Endometrium (tissue), 2 donors: Measurements from ENCODE around the gene CGNL1.

ENCODE experiments used
- FAIRE-seq: peaks from 2 replicates; lab custom pipeline; 2012; peaks lifted over from hg19 to GRCh38; lab: Jason Lieb, UNC
- donor health status: control.
- donor health status: control.

The CGNL1 gene

DNA sequence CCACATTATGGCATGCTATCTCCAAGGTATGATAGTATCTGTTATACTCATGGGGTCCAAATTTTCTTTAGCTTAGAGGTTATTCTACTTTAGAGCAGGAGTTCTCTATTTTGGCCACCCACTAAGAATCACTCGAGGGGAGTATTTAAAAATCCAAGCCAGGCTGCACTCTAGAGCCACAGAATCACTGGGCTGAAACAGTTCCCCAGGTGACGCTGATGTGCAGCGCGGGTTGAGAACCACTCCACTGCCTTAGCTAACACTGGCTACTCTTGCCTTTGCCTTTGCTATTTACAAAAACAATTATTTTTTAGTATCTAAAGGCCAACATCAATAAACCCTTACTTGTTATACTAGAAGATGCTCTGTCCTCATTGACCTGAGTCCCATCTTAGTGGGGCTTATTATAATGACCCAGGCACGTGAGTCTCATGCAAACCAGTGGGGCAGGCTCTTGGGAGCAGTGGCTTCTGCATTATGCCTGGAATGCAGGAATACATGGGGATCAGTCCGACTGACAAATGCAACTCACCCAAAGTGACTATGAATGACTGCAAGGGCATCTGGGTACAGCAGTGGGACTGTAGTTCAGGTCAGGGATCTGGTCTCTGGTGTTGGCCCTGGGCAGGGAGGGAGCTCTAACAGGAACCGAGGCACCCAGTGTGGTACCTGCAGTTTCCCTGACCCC lies 21.7 kb upstream of the CGNL1 start:
- FAIRE-seq, result no peak

DNA sequence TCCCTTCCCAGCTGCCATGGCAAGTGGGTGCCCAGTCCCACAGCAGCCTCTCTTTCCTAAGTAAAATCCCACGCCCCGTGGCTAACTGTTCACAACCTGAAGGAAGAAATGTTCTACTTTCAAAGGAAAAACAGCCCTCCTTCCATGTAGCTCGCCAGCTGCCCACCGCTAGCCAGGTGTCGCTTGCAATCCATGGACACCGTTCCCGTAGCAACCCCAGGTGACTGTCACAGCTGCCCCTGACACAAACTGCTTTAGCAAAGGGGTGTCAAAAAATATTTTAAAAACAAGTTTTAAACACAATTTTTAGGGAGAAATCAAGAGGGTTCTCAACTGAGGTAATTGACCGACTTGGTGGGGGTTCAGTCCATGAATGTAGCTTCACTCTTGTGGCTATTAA lies 21.0 kb upstream of the CGNL1 start:
- FAIRE-seq, result no peak

DNA sequence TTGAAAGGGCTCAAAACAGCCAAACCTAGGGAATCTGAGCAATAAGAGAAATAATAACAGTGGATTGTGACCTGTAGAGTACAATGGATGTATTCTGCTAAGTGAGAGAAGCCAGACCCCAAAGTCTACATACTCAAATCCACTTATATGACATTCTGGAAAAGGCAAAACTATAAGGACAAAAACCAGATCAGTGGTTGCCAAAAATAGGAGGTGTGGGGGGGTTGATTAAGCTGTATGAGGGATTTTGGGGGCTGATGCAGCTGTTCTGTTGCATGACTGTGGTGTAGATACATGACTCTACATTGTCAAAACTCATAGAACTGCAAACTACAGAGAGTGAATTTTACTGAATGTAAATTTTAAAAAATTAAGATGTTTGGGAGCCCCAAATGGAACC lies 20.1 kb upstream of the CGNL1 start:
- no peak for FAIRE-seq

DNA sequence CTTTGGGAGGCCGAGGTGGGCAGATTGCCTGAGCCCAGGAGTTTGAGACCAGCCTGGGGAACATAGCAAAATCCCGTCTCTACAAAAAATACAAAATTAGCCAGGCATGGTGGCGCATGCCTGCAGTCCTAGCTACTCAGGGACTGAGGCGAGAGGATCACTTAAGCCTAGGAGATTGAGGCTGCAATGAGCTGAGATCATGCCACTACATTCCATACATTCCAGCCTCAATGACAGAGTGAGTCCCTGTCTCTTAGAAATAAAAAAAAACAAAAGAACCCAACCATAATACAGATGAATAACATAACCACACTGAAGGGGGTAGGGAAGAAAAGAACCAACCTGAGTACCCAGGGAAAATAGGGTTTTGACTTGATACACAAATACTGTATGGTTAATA lies 19.7 kb upstream of the CGNL1 start:
- no peak for FAIRE-seq

DNA sequence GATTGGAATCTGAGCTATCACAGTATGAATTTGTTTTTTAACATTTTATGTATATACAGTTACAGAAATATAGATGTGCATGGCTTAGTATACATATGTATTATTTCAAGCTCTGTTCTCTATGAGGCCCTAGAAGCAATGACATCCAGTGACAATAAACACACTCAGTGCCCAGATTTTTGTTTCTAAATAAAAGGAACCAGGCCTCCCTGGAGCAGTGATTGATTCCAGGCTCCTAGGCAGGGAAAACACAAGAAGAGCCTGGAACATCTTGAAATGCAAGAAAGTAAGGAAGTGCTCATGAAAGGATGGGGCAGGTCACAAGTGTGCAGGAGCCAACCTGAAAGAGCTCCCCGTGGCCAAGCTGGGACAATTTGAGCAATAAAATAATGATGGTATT lies 18.5 kb upstream of the CGNL1 start:
- no peak for FAIRE-seq

DNA sequence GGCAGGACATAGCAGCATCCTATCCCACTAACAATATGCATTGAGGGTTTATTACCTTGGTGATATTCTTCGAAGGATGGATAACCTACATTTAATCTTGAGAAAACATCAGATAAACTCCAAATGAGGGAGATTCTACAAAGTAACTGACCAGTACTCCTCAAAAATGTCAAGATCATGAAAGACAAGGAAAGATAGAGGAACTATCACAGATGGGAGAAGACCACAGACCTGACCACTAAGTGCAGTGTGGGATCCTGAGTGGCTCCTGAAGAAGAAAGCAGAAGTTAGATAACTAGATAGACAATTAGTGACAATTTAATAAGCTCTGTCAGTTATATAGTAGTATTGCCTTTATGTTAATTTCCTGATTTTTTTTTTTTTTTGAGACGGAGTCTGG lies 17.7 kb upstream of the CGNL1 start:
- FAIRE-seq, result no peak

DNA sequence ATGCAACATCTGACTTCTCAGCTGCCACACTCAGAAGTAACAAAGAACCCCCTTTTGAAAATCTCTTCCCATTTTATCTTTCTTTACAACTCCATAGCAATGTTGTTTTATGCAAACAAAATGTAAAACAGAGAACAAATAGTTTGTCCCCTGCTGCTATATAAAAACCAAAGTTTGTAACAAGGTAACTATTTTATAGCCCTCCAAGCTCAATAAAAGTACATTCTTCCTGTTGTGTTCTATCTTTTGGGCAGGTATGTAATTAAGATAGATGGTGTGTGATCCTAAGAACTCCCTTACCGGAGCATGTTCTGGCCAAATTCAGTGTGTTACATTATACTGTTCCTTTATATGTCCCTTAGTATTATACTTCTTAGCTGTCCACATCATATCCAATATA lies 12.6 kb upstream of the CGNL1 start:
- no peak for FAIRE-seq

DNA sequence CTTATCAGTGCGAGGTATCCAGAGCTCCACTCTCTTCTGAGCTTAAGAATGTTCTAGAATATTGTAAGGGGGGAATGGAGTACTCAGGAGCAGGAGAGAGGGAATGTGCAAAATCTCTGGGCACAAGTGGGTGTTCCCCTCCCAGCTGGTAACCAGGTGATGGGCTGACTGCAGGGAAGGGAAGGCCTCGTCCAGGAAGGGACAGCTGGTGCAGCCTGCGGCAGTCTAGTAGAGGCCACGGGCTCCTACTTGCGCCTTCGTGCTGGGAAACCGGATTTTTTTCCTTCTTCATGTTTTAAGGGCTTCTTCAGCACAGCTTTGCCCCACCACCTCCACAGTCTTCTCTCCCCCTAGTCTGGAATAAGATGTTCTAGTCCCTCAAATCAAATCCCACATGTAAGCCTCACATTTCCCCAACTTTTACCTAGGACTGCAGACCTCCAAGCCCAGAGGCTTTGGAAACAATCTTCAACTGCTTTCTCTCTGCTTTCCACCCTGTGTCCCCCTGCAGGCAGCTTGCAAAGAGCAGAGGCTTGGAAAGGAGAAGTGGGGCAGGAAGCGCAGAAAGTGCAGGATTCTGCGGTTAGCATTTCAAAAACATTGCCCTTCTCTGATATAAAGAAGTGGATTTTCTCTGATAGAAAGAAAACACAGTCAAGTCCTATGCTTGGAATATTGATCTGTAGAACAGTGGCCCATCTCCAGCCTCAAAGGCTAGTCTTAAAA lies 11.9 kb upstream of the CGNL1 start:
- FAIRE-seq, result no peak

DNA sequence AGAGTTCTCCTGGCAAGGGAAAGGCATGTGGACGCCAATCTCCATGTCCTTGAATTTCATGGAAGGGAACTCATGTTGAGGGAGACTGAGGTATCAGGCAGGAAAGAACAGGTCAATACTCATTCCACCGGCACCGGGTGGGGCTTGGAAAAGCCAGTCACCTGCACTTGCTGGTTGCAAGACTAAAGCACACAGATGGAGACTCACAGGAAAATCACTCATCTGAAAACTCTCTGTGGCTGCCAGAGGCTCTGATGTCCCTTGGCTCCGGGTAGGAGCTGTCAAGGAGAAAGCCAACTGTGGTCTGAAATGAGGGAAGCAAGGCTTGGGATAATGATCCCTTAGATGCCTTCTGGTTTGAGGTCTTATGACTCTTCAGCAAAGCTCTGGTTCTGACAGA lies 8.7 kb upstream of the CGNL1 start:
- no peak for FAIRE-seq

DNA sequence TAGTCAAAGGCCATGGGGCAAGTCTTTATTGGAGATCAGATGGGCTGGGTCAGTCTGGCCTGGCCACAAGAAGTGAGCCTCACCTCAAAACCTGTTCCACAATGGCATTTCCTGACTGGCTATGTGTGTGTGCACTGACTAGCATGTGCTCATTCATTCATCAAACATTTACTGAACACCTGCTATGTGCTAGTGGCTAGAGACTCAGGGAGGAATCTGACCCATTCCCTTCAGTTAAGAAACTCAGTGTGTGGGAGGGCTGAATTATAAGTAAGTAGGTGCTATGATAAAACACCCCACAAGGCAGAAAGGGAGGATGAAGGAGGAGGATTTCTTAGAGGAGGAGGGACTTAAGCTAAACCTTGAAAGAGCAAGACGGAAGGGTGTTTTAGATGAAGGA lies 5.4 kb upstream of the CGNL1 start:
- FAIRE-seq, result no peak

DNA sequence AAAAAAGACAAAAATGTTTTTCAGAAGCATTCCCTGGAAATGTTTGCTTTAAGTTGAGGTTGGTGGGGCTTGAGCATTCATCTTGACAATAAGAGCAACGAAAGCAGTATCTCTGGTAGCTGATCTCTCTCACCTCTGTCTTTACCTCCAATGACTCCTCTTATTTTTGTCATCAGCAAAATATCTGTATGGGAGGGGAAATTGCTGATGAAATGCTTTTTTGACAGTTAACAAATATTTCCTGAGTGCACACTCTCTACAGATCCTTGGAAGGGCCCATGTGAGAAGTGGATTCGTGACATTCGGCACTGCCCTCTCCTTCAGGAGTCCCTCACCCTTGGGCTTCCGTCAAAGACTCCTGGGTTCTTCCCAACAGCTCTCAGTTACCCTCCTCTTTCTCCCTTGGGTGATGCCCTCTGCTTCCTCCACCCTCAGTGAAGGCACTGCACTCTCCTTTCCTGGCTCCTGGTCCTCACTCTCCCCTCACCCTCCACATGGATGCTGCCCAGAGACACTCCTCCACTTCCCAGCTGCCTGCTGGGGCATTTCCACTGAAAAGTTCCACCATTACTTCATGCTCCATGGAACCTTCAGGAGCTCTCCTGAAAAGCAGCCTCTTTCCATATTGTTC lies 2.9 kb upstream of the CGNL1 start:
- no peak for FAIRE-seq

DNA sequence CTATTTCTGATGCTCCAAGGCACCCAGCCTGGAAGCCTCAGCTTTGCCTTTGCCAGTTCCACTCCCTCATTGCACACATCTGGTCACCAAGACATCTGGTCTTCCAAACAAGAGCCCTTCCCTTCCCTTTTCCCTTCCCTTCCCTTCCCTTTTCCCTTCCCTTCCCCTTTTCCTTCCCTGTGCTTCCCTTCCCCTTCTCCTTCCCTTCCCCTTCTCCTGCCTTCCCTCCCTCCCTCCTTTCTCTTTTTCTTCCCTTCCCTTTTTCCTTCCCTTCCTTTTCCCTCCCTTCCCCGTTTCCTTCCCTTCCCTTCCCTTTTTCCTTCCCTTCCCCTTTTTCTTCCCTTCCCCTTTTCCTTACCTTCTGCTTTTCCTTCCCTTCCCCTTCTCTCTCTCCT lies 2.4 kb upstream of the CGNL1 start:
- FAIRE-seq, result no peak

DNA sequence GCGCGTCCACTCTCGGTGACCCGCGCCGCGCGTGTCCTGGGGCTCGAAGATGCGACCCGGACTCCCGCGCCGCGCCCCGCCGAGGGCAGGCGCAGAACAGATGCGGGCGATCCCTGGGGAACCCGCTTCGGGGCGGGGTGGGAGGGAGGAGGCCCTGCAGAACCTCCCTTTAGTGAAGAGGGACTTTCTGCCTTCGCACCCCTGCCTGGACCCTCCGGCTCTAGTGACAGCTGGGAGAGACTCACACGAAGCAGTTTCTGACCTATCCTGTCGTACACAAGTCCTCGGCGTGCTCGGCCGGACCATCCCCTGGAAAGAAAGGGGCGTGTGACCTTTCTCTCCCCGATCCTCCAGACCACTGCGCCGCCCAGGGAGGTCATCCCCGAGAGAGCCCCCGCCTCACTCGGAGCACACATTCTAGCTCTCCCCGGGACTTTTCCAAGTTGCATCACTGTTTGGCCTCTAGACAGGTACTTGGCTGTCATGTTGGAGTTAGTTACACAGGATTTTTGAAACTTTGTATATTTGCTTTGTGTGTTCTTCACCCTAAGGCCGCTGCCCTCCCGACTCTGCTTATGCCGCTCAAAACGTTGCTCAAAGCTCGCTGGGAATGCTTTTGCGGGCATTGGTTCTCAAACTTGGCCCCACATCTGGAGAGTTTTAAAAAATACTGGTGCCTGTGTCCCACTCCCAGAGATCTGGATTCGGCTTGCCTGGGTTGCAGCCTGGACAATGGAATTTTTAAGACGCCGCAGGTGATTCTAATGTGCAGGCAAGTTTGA lies 582 bp downstream of the CGNL1 start:
- FAIRE-seq, result no peak

DNA sequence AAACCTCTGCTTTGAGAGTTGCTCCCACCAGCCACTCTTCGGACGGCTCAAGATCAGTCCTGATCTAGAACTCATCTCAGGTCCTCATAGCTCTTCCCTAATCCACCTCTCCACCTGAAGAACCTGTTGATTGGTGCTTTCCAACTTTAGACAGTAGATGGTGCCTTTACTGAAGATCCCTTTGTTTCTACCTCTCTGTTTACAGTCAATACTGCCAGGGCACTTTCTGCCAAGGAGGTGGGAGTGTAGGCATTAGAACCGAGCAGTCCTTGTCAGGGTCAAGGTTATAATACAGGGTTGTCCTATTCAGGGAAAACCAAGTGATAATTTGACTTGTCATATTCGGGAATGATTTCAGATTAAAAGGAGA lies 1.2 kb downstream of the CGNL1 start:
- FAIRE-seq, result no peak

DNA sequence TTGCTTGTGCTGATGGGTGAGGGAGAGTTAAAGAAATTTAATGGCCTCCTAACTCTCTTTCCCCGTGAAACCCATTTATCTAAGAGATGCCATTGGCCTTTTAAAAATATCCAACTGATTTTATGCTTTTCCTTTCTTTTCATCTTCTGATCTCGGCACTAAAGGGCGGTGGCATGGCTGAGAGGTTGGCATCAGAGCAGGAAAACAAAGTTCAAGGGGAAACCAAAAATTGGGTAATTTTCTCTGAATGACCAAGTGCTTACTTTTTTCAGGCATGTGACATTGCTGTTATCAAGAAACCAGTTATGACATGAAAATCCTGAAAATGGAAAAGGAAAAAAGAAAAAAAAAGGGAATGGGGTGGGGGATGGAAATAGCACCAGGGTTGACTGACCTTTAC lies 3.2 kb downstream of the CGNL1 start:
- FAIRE-seq, result no peak

DNA sequence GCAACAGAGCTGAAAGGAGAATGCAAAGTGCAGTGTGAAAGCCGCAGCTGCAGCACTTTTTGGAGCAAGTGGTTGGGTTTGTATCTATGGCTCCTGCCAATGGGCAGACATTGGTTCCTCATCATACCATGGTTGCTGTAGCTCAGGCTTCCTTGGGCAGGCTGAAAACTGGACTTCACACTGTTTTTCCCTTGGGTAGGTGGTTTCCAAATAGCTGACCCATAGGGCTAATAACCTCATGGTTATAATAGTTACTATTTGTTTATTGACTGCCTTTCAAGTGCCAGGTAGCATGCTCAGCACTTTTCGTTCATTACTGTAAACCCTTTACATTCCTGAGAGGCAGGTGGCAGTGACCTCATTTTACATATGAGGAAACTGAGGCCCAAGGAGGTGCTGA lies 4.5 kb downstream of the CGNL1 start:
- FAIRE-seq, result no peak

DNA sequence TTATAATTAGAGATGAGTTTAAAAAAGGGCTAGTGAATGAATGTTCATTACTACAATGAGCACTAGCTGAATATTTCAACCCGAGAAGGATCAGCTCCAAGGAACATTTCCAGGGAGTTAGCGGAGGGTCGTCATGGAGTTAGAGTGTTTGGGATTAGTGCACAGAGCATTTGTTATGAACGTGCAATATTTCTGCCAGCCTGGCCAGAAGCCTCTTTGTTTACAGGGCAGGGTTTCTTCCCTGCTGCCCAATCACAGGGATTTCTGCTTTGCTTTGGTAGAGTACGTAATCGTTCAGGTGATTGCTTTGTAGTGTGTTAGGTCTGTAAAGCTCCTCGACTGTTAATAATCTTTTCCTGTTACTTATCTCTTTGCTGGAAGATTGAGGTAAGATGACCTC lies 5.9 kb downstream of the CGNL1 start:
- FAIRE-seq, result no peak

DNA sequence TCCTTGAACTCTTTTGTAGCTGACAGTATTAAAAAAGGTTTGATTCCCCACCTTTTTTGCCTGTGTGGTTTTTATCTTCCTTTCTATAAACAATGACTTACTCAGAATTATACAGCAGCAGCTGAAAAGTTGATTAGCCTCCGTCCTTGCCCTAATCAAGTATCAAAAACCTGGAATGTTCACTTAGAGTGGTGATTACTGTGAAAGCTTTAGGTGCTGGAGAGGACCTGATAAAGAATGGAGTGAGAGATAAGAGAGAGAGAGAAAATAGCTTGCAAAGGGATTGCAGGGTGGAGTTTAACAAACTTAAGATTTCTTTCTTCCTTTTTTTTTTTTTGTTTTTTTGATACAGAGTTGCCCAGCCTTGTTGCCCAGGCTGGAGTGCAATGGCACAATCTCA lies 6.7 kb downstream of the CGNL1 start:
- no peak for FAIRE-seq

DNA sequence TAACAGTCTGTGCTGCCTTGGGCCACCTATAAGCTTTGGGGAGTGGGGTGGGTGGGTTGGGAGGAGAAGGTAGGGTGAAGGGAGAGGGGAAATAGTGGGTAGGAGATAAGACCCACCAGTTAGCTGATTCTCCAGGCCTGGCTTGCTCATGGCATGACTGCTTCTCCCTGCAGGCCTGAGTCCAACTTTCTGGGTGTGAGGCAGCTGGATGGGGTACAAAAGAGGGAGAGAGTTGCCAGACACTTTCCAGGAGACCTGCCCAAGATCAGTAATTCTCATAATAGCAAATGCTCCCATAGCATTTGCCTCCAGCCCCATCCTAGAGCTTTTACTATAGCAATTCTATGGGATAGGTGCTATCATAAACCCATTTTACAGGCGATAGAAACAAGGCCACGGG lies 7.7 kb downstream of the CGNL1 start:
- no peak for FAIRE-seq

DNA sequence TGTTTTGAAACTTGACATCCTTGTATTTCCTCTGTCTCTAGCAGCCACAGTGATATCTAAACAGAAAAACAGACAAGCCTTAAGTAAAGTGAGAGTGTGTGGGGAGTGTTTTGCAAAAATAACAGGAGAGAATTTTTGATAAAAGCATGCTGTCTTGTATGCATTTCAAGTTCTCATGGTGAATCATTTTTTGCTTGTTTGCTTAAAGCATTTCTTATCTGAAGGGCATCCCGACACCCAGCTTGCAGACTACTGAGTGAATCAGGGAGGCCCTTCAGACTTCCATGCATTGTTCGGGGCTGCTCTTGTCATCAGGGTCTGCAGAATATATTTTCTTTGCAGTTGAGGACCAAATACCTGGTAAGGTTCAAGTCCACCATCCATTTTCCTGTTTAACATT lies 8.5 kb downstream of the CGNL1 start:
- FAIRE-seq, result no peak

DNA sequence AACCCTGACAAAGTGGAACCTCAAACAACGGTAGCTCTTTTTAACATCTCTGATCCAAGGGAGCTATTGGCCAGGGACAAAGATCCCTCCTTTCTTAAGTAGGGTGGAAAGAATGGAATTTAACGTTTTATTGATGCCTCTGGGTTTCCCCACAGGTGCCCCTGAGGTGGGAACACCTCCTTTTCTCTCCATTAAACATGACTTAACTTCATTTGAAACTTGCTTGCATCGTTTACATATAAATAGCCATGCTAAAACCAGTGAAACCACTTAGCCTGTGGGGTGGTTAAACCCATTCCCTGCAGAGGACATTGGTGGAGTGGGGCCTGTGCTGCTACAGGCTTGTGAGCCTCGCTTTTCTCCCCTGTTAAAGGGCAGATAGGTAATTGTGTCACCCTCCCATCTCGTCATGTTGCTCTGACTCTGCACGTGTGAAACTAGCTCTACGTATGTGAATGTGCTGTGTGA lies 9.7 kb downstream of the CGNL1 start:
- FAIRE-seq, result no peak

DNA sequence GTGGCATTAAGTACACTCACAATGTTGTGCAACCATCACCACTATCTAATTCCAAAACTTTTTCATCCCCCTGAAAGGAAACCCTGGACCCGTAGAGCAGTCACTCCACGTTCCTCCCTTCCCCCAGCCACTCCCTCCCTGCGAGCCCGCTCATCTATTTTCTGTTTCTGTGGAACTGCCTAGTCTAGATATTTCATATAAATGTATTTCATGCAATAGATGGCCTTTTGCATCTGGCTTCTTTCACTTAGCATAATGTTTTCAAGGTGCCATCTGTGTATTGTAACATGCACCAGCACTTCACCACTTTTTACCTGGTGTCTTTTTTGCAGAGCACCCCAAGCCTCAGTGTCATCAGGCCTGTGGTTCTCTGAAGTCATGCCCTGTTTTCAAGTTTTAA lies 10.7 kb downstream of the CGNL1 start:
- no peak for FAIRE-seq

DNA sequence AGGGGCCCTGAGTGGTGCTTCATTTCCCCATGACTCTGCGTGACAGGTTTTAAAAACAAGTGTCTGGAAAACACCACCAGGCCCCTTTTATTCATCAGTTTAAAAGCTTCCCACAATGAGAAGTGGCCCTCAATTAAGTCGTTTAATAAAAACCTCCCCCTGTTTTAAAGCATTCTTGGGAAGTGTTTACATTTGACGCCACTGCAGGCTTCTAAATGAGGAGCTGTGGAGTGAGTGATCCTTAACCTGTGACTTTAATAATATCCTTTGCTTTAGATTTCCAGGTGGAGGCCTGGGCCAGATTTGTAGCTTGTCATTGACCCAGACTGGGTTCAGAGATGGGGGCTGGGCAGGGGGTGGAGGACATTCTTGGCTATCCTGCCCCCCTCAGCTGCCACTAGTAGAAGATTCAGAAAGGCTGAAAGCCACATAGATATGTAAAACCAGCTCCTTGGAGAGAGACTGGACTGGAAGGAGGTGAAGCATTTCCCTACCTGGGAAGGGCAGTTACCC lies 11.3 kb downstream of the CGNL1 start:
- FAIRE-seq, result peak; percentile 33
